Measurements from ENCODE around the gene FAM90A26.
"Not testable (repeated sequence)": the region's sequence is repeated elsewhere in the genome, so short reads cannot be mapped to it uniquely, and the experiment has no call there.

GRCh38 chr4:9131420-9131819 is 38.8 kb upstream of the FAM90A26 start:
- TF ChIP-seq, protein P1, sequence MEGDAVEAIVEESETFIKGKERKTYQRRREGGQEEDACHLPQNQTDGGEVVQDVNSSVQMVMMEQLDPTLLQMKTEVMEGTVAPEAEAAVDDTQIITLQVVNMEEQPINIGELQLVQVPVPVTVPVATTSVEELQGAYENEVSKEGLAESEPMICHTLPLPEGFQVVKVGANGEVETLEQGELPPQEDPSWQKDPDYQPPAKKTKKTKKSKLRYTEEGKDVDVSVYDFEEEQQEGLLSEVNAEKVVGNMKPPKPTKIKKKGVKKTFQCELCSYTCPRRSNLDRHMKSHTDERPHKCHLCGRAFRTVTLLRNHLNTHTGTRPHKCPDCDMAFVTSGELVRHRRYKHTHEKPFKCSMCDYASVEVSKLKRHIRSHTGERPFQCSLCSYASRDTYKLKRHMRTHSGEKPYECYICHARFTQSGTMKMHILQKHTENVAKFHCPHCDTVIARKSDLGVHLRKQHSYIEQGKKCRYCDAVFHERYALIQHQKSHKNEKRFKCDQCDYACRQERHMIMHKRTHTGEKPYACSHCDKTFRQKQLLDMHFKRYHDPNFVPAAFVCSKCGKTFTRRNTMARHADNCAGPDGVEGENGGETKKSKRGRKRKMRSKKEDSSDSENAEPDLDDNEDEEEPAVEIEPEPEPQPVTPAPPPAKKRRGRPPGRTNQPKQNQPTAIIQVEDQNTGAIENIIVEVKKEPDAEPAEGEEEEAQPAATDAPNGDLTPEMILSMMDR (conservative IDR thresholded peaks at IDR 0.05; ENCODE audit: low read depth, low read length): not testable (repeated sequence)
- not testable (repeated sequence) for TF ChIP-seq EZH2phosphoT487 (IDR thresholded peaks at IDR 0.05; ENCODE audit: borderline replicate concordance, low read length); EZH2 (IDR thresholded peaks at IDR 0.05; ENCODE audit: low read length, unreplicated experiment)
